ENCODE measurements around the gene VCP. TPM values are rescaled to one million over a fixed set of nuclear protein-coding genes. Genes with fewer than 3 reads are reported as not detected.
A peak's percentile ranks its signal among the peaks of the same experiment; 100 is the strongest.

VCP gene
- total RNA-seq, 4 donors from 2014 or later: 134 to 190 (median 149) TPM

- WGBS, 2 donors: 81 to 82% methylated on average over 14 to 16 of the region's 18 CpGs
- TF ChIP-seq CTCF (IDR thresholded peaks at IDR 0.05) (no peak), EP300 (IDR thresholded peaks at IDR 0.05) (no peak), POLR2A (IDR thresholded peaks at IDR 0.05) (no peak)
- Histone ChIP-seq H3K27ac (peak overlapping the region in 1 of 4 donors; percentile 2), H3K9me3 (no peaks in the 10 kb centered on the region), H3K4me1 (peaks cover 0 to 45% (median 26%) of the 10 kb centered on the region in 4 donors), H3K27me3 (no peaks in the 10 kb centered on the region), H3K4me3 (no peak overlapping the region), H3K36me3 (peaks cover 0 to 50% (median 16%) of the 10 kb centered on the region in 3 donors)
- DNase-seq (ENCODE audit: low spot score in 2 of 2): no peak
Observed at GRCh38 chr9:35107297-35108290, 35.2 kb upstream of the VCP start.

GRCh38 chr9:35106343-35106730, 33.9 kb upstream of the VCP start:
- H3K4me1 ChIP-seq: peaks cover 0 to 47% (median 28%) of the 10 kb centered on the region in 4 donors
- H3K36me3 ChIP-seq: peaks cover 0 to 55% (median 16%) of the 10 kb centered on the region in 3 donors
- no peak for TF ChIP-seq POLR2A (IDR thresholded peaks at IDR 0.05)
- TF ChIP-seq CTCF (IDR thresholded peaks at IDR 0.05): no peak
- TF ChIP-seq EP300 (IDR thresholded peaks at IDR 0.05): no peak
- H3K27ac ChIP-seq: no peak overlapping the region
- DNase-seq (ENCODE audit: low spot score in 2 of 2): no peak
- 89 to 93% methylated on average over 7 of the region's 7 CpGs for WGBS, 2 donors
- H3K9me3 ChIP-seq: no peaks in the 10 kb centered on the region
- no peaks in the 10 kb centered on the region for H3K27me3 ChIP-seq
- no peak overlapping the region for H3K4me3 ChIP-seq

- H3K4me3 ChIP-seq: no peak overlapping the region
- no peaks in the 10 kb centered on the region for H3K27me3 ChIP-seq
- 85 to 89% methylated on average over 12 to 13 of the region's 13 CpGs for WGBS, 2 donors
- TF ChIP-seq CTCF (IDR thresholded peaks at IDR 0.05) (no peak), EP300 (IDR thresholded peaks at IDR 0.05) (no peak), POLR2A (IDR thresholded peaks at IDR 0.05) (no peak)
- peaks cover 0 to 48% (median 24%) of the 10 kb centered on the region in 4 donors for H3K4me1 ChIP-seq
- H3K27ac ChIP-seq: no peak overlapping the region
- DNase-seq (ENCODE audit: low spot score in 2 of 2): no peak
- H3K9me3 ChIP-seq: no peaks in the 10 kb centered on the region
- peaks cover 0 to 61% (median 16%) of the 10 kb centered on the region in 3 donors for H3K36me3 ChIP-seq
Observed at GRCh38 chr9:35105571-35106342, 33.3 kb upstream of the VCP start.

GRCh38 chr9:35105126-35105525, 32.7 kb upstream of the VCP start:
- no peak for DNase-seq (ENCODE audit: low spot score in 2 of 2)
- H3K36me3 ChIP-seq: peaks cover 0 to 67% (median 16%) of the 10 kb centered on the region in 3 donors

More at GRCh38 chr9:35105126-35105525, 32.7 kb upstream of the VCP start:
- Histone ChIP-seq H3K4me1 (peaks cover 0 to 42% (median 18%) of the 10 kb centered on the region in 4 donors), H3K27ac (no peak overlapping the region), H3K27me3 (no peaks in the 10 kb centered on the region), H3K4me3 (no peak overlapping the region), H3K9me3 (no peaks in the 10 kb centered on the region)
- TF ChIP-seq CTCF (IDR thresholded peaks at IDR 0.05) (no peak), POLR2A (IDR thresholded peaks at IDR 0.05) (no peak), EP300 (IDR thresholded peaks at IDR 0.05) (no peak)
- 90 to 93% methylated on average over 12 of the region's 12 CpGs for WGBS, 2 donors

All from tibial nerve (tissue), 4 donors.